Renal cortex interstitium (tissue), 11 donors: Measurements from ENCODE around the gene CDH7. TPM values are rescaled to one million over a fixed set of nuclear protein-coding genes. Genes with fewer than 3 reads are reported as not detected.

Experiments
- DNase-seq, 11 donors: peaks; one replicate each; pipeline ENCODE4 v3.0.0-alpha.2; 2013; ENCODE audit warnings: low read depth in 9 of 11, low spot score in 4 of 11; ENCODE audit errors: extremely low read depth in 1 of 11
- polyA plus RNA-seq, 3 donors: library from polyadenylated mRNA; unstranded; fragments of 120-200 nt; gene quantifications; one replicate each; pipeline ENCODE4 v1.2.1, GENCODE V29; 2013; ENCODE audit not compliant: insufficient read length in 3 of 3

Gene CDH7
- polyA plus RNA-seq, 3 donors: 13.9 to 20.3 (median 18.0) TPM

DNA sequence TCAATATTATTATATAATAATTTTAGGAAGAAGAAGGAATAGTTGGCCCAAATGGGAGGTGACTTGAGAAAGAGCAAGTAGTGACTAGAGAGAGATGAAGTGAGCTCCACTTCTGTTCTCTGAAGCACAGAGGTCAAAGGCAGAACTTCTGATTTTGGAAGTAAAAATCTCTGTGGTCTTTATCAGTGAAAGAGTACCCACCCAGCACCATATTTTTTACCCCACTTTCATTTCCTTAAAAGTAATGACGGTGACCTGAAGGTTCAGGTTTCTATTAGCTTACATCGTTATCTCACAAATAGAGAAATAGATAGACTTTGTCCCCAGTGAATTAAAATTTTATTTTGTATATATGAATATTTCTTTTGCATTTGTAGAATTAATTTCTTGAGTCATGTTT is 95.3 kb downstream of the CDH7 start:
- no peak for DNase-seq

- DNase-seq: no peak
These were observed 101.5 kb downstream of the CDH7 start for GRCh38 chr18:65852273-65852672.

GRCh38 chr18:65859075-65859474 is 108.3 kb downstream of the CDH7 start:
- DNase-seq: no peak

- no peak for DNase-seq
These were observed 118.7 kb downstream of the CDH7 start for GRCh38 chr18:65869527-65869926.

DNA sequence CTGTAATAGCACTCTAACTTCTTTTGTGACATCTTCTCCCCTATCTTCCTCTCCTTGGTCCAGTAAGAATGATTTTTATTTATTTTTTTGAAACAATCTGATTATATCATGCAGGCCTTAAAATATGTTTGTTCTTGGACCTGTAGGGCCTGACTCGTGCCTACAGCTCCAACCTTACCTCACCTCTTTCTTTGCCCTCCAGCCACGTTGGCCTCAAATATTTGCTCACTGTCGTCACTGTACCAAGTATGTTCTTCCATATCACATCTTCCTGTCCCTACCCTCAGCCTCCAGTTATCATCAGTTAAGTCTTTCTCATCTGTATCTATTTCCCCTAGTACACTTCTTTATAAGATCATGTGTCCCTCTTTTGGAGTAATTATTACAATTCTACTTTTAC is 125.5 kb downstream of the CDH7 start:
- no peak for DNase-seq

DNA sequence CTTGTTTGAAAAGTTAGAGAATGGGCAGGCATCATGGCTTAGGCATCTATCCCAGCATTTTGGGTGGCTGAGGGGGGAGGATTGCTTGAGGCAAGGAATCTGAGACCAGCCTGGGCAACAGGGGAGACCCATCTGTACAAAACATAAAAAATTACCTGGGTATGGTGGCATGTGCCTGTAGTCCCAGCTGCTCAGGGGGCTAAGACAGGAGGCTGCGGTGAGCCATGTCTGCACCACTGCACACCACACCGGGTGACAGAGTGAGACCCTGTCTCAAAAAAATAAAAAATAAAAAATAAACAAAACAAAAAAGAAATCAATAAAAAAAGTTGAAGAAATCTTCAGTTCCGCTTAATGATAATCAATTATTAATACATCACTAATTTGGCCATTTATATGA is 146.5 kb downstream of the CDH7 start:
- no peak for DNase-seq

- DNase-seq: no peak
These were observed 150.7 kb downstream of the CDH7 start for GRCh38 chr18:65901522-65901921.

DNA sequence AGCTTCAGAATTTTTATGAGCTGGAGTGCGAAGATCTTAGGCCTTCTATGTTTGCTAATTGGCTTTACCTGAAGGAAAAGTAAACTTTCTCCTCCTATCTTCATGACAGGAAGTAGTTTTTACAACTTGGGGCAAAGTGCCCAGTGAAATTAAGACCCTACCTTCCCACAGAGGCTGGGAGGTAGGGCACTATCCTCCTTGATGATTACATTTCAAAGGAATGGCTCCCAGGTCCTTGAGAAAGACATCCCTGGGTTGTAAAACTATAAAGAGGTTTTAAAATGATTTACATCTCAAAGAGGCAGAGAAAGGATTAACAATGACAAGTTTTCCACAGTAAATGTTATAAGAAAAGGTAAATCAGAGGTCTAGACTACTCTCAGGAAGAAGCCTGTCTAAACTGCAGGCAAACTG is 155.8 kb downstream of the CDH7 start:
- peak in 8 of 11 donors; percentile 17 to 61 (median 44) for DNase-seq

DNA sequence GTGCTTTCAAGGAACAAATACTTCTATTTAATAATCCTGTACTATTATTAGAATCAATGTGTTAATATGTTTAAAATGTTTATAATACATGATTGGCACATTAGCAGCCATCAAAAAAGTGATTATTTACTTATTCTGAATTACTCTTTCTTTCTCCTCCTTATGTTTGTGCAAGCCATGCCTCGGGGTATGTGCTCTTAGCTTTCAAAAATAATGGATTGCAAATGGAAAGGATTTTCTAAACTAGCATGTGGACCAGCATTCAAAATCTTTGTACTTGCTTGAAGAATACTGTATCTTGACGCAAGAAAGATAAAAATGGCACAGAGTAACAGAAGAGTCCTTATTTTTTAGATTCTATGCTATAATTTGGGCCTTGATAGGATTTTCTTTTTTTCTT is 156.5 kb downstream of the CDH7 start:
- no peak for DNase-seq

GRCh38 chr18:65919018-65919417 is 168.2 kb downstream of the CDH7 start:
- DNase-seq: no peak

GRCh38 chr18:65919663-65920062 is 168.9 kb downstream of the CDH7 start:
- no peak for DNase-seq

GRCh38 chr18:65922103-65922502 is 171.3 kb downstream of the CDH7 start:
- DNase-seq: no peak

GRCh38 chr18:65924904-65925303 is 174.1 kb downstream of the CDH7 start:
- no peak for DNase-seq

DNA sequence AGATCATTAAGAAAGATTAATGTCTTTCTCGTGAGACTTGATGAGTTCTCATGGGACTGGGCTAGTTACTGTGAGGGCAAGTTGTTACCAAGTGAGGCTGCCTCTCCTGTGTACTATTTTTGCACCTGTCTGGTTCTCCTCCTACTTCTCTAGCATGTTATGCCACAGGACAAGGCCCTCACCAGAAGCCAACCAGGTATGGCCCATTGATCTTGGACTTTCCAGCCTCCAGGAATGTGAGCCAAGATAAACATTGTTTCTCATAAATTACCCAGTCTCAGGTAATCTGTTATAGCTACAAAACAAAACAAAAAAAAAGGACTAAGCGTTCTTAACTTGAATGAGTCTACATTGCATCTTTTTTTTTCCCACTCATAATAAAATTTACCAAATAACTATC is 184.1 kb downstream of the CDH7 start:
- DNase-seq: peak in 1 of 11 donors; percentile 13

DNA sequence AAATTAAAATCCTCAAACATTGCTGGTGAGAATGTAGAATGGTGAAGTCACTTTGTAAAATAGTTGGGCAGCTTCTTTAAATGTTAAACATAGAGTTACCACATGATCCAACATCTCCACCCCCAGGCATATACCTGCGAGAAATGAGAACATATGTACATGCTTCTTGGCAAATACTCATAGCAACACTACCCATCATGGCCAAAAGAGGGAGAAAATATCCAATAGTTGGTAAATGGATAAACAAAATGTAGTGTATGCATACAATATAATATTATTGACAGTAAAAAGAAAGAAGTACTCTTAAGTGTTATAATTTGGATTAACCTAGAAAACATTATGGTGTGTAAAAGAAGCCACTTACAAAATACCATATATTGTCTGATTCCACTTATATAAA is 185.9 kb downstream of the CDH7 start:
- no peak for DNase-seq

DNA sequence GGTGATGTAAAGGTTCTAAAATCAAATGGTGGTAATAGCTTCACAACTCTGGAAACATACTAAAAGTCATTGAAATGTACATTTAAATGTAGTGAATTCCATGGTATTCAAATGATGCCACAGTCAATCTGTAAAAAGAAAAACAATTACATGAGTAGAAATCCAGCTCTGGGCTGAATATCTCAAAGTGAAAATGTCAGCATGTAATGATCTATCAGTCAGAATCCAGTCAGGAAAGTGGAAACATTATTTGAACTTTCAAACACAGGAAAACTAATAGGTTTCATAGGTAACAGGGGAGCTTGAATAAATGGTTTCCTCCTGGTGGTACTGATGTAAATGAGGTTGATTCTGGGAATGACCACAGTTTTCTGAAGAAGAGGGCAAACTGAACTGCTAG is 186.4 kb downstream of the CDH7 start:
- no peak for DNase-seq

DNA sequence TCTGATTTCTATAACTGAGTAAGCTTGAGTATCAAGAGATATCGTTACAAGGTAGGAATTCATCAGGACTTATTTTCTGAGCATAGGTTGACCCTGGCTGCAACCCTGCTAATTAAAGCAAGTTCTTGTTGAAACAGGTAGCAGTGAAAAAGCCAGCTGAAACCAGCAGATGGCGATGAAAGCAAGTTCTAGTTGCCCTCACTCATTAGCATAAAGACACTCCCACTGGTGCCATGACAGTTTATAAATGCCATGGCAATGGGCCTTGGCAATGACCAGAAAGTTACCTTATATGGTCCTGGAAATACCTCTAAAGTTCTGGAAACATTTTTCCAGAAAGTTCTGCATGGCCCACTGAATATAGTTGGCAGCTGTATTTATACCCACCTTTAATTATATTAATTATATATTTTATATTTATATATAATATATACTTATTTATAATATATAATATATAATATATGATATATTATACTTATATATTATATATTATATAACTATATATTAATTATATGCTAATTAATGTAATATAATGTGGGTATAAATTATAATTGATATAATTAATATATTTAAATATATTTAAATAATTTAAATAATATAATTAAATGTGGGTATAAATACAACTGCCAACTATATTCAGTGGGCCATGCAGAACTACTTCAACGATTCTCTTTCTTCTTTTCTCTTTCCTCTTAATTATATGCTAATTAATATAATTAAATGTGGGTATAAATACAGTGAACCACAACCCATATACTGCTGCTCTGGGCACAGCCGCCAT is 188.0 kb downstream of the CDH7 start:
- peak in 1 of 11 donors; percentile 8 for DNase-seq
